Mesenchymal stem cell (in vitro differentiated cells and primary cell): ENCODE results near the gene CABP1. TPM values are rescaled to one million over a fixed set of nuclear protein-coding genes. Genes with fewer than 3 reads are reported as not detected.

ENCODE experiments used
- DNase-seq: peaks from one replicate; pipeline ENCODE4 v3.0.0-alpha.2; 2013
- H2AFZ ChIP-seq: one replicate; pipeline ENCODE4 v1.6.1; 2013; ENCODE audit warnings: low read depth, mild to moderate bottlenecking, control low read depth, inconsistent platforms, low read length, moderate library complexity
- H2AK5ac ChIP-seq: 2 replicates; pipeline ENCODE4 v1.6.1; 2013; ENCODE audit warnings: low read length, moderate library complexity, mild to moderate bottlenecking, inconsistent platforms; ENCODE audit not compliant: severe bottlenecking
- H2BK120ac ChIP-seq: one replicate; pipeline ENCODE4 v1.6.1; 2013; ENCODE audit warnings: low read depth, mild to moderate bottlenecking, inconsistent platforms, low read length, moderate library complexity
- H2BK12ac ChIP-seq, 2 experiments: one replicate each; pipeline ENCODE4 v1.6.1; 2013; ENCODE audit warnings: inconsistent platforms in 2 of 2, low read length in 2 of 2, mild to moderate bottlenecking in 2 of 2, moderate library complexity in 2 of 2, control low read depth in 1 of 2
- H2BK15ac ChIP-seq: one replicate; pipeline ENCODE4 v1.6.1; 2013; ENCODE audit warnings: mild to moderate bottlenecking, low read depth, inconsistent platforms; ENCODE audit not compliant: poor library complexity, severe bottlenecking
- H2BK5ac ChIP-seq: 2 replicates; pipeline ENCODE4 v1.6.1; 2013; ENCODE audit warnings: low read depth, mild to moderate bottlenecking, low read length, control low read depth, inconsistent platforms; ENCODE audit not compliant: poor library complexity, severe bottlenecking
- H3K14ac ChIP-seq, 2 experiments: one replicate each; pipeline ENCODE4 v1.6.1; 2013; ENCODE audit warnings: inconsistent platforms in 2 of 2, low read length in 2 of 2, control low read depth in 1 of 2, mild to moderate bottlenecking in 1 of 2, moderate library complexity in 1 of 2
- H3K18ac ChIP-seq, 2 experiments: one replicate each; pipeline ENCODE4 v1.6.1; 2013; ENCODE audit warnings: inconsistent platforms in 2 of 2, low read length in 2 of 2, control low read depth in 1 of 2, low read depth in 1 of 2, mild to moderate bottlenecking in 1 of 2
- H3K23ac ChIP-seq, 2 experiments: one replicate each; pipeline ENCODE4 v1.6.1; 2013; ENCODE audit warnings: inconsistent platforms in 2 of 2, low read length in 2 of 2, mild to moderate bottlenecking in 2 of 2, moderate library complexity in 2 of 2, control low read depth in 1 of 2
- H3K27ac ChIP-seq: 2 replicates; pipeline ENCODE4 v1.5.1; 2013; ENCODE audit warnings: mild to moderate bottlenecking, moderate library complexity, low read length, control low read depth, inconsistent platforms; ENCODE audit not compliant: poor library complexity, severe bottlenecking
- H3K27me3 ChIP-seq, 2 experiments: 2 replicates each; pipeline versions ENCODE4 v1.6.1 to v1.7.0; 2013; ENCODE audit warnings: low read length in 2 of 2, mild to moderate bottlenecking in 2 of 2, moderate library complexity in 2 of 2, control low read depth in 1 of 2, inconsistent platforms in 1 of 2; ENCODE audit not compliant: control insufficient read depth in 1 of 2, insufficient read depth in 1 of 2
- H3K36me3 ChIP-seq, 2 experiments: 2 replicates each; pipeline versions ENCODE4 v1.6.1 to v1.7.0; 2013; ENCODE audit warnings: low read length in 2 of 2, control low read depth in 1 of 2, inconsistent platforms in 1 of 2, low read depth in 1 of 2, mild to moderate bottlenecking in 1 of 2; ENCODE audit not compliant: insufficient read depth in 2 of 2, control insufficient read depth in 1 of 2
- H3K4ac ChIP-seq, 2 experiments: one replicate each; pipeline ENCODE4 v1.6.1; 2013; ENCODE audit warnings: inconsistent platforms in 2 of 2, low read length in 2 of 2, mild to moderate bottlenecking in 2 of 2, moderate library complexity in 2 of 2, control low read depth in 1 of 2, low read depth in 1 of 2
- H3K4me1 ChIP-seq: 2 replicates; pipeline ENCODE4 v1.6.1; 2013; ENCODE audit warnings: low read depth, low read length, control low read depth; ENCODE audit not compliant: control insufficient read depth, insufficient read depth
- H3K4me2 ChIP-seq: 2 replicates; pipeline ENCODE4 v1.6.1; 2013; ENCODE audit warnings: low read length, mild to moderate bottlenecking, inconsistent platforms; ENCODE audit not compliant: poor library complexity, severe bottlenecking
- H3K4me3 ChIP-seq, 2 experiments: 2 replicates each; pipeline versions ENCODE4 v1.5.1 to v1.7.0; 2013; ENCODE audit warnings: low read length in 2 of 2, mild to moderate bottlenecking in 2 of 2, control low read depth in 1 of 2, low read depth in 1 of 2; ENCODE audit not compliant: insufficient read depth in 1 of 2
- H3K79me1 ChIP-seq: replicated peaks from 2 replicates; pipeline ENCODE4 v1.6.1; 2013; ENCODE audit warnings: mild to moderate bottlenecking, control low read depth, low read length, inconsistent platforms; ENCODE audit not compliant: poor library complexity, severe bottlenecking
- H3K9ac ChIP-seq: 2 replicates; pipeline ENCODE4 v1.7.0; 2013; ENCODE audit warnings: mild to moderate bottlenecking, low read length, moderate library complexity
- H3K9me3 ChIP-seq: 2 replicates; pipeline ENCODE4 v1.7.0; 2013; ENCODE audit warnings: mild to moderate bottlenecking, low read length; ENCODE audit not compliant: control insufficient read depth
- H4K8ac ChIP-seq: one replicate; pipeline ENCODE4 v1.6.1; 2013; ENCODE audit warnings: inconsistent platforms, mild to moderate bottlenecking, low read length, moderate library complexity
- H4K91ac ChIP-seq: one replicate; pipeline ENCODE4 v1.6.1; 2013; ENCODE audit warnings: mild to moderate bottlenecking, low read length, inconsistent platforms
- WGBS: methylation state at CpG from one replicate; pipeline ENCODE4 v1.1.7; 2013; ENCODE audit warnings: mixed read lengths; 5-methylcytosine and 5-hydroxymethylcytosine counted together
- polyA plus RNA-seq, 2 experiments: library from polyadenylated mRNA; stranded (reverse); fragments of 200-250 nt; gene quantifications; one replicate each; pipeline ENCODE4 v1.2.3, GENCODE V29; 2013

The CABP1 gene
- polyA plus RNA-seq (2013, experiment 1 of 2) = not detected
- not detected for polyA plus RNA-seq (2013, experiment 2 of 2)

DNA sequence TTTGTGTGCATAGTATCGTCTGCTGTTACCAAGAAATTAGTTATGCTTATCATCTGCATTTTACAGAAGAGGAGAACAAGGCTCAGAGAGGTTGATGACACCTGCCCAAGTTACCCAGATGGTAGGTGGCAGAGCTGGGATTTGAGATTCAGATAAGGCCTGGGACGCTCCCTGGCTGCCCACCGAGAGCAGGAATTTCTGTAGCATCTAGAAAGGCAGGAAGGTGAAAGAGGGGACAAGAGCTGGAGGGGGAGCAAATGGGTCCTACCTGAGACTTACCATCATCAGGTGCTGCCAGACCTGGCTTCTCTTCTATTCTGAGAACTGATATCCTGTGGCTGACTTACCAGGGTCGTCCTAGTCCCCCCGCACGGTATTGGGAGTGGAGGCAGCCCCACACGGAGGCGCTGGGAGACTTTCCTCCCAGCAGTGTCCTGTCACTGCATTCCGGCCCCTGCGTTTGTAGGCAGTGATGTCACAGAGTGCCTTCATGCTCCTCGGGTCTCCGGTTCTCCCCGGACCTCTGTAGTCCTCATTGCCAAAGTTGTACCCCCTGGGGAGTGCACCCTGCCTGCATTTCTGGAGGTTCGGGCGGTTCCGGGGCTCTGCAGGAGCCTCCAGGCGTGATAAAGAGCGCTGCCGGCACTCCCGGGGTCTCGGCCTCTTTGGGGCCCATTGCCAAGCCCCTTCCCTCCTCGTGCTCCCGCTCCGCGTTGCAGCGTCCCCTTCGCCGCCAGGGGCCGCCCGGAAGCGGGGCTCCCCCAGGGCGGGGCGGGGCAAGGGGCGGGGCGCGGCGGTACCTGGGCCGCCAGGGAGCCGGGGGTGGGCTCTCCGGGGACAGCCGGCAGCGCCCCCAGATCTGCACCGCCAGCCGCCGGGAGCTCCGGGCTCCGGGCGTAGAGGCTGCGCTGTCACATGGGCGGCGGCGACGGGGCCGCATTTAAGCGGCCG, at the start of gene CABP1:
Gene CABP1 (plus strand): TSS at position 856 of the 951 bp plus-strand sequence. CDS start 60 bp downstream, at position 916.
- Histone ChIP-seq H3K14ac (no peak within 1 kb of the TSS), H3K4ac (no peak within 1 kb of the TSS), H3K18ac (no peak within 1 kb of the TSS), H2BK120ac (no peak within 1 kb of the TSS), H2BK15ac (no peak within 1 kb of the TSS), H2AK5ac (no peak within 1 kb of the TSS), H3K36me3 (no peaks in the 10 kb centered on the region), H2AFZ (no peak within 1 kb of the TSS), H4K8ac (no peak within 1 kb of the TSS), H3K4me1 (peaks cover 18% of the 10 kb centered on the region), H2BK12ac (no peak within 1 kb of the TSS), H3K9ac (no peak within 1 kb of the TSS), H3K4me2 (peak within 1 kb of the TSS; percentile 95), H3K4me3 (peak within 1 kb of the TSS; percentile 39 to 51), H2BK5ac (no peak within 1 kb of the TSS), H3K9me3 (no peaks in the 10 kb centered on the region), H3K23ac (peak within 1 kb of the TSS in 1 of 2 experiments; percentile 80), H3K27me3 (peaks cover 61 to 69% of the 10 kb centered on the region in 2 experiments), H4K91ac (no peak within 1 kb of the TSS), H3K79me1 (no peaks in the 10 kb centered on the region), H3K27ac (no peak within 1 kb of the TSS)
- 8% methylated on average over 29 of the region's 56 CpGs for WGBS
- no peak for DNase-seq

GRCh38 chr12:120590741-120591407, 49.6 kb upstream of the CABP1 start:
- no peak overlapping the region for H3K4me3 ChIP-seq
- no peak overlapping the region for H4K91ac ChIP-seq
- DNase-seq = no peak
- H3K27ac ChIP-seq = no peak overlapping the region
- no peaks in the 10 kb centered on the region for H3K79me1 ChIP-seq
- H2BK120ac ChIP-seq = no peak overlapping the region
- H3K4me1 ChIP-seq = no peaks in the 10 kb centered on the region
- no peak overlapping the region for H3K9ac ChIP-seq
- H2AFZ ChIP-seq = no peak overlapping the region
- no peak overlapping the region for H2BK15ac ChIP-seq
- peaks cover 13 to 22% of the 10 kb centered on the region in 2 experiments for H3K27me3 ChIP-seq
- no peak overlapping the region for H2AK5ac ChIP-seq
- no peak overlapping the region for H2BK12ac ChIP-seq
- H2BK5ac ChIP-seq = no peak overlapping the region
- H3K4me2 ChIP-seq = no peak overlapping the region
- H3K36me3 ChIP-seq = no peaks in the 10 kb centered on the region
- H3K9me3 ChIP-seq = no peaks in the 10 kb centered on the region
- 63% methylated on average over 6 of the region's 6 CpGs for WGBS
- H3K14ac ChIP-seq = no peak overlapping the region
- H3K23ac ChIP-seq = no peak overlapping the region
- no peak overlapping the region for H3K4ac ChIP-seq
- H3K18ac ChIP-seq = no peak overlapping the region
- no peak overlapping the region for H4K8ac ChIP-seq

DNA sequence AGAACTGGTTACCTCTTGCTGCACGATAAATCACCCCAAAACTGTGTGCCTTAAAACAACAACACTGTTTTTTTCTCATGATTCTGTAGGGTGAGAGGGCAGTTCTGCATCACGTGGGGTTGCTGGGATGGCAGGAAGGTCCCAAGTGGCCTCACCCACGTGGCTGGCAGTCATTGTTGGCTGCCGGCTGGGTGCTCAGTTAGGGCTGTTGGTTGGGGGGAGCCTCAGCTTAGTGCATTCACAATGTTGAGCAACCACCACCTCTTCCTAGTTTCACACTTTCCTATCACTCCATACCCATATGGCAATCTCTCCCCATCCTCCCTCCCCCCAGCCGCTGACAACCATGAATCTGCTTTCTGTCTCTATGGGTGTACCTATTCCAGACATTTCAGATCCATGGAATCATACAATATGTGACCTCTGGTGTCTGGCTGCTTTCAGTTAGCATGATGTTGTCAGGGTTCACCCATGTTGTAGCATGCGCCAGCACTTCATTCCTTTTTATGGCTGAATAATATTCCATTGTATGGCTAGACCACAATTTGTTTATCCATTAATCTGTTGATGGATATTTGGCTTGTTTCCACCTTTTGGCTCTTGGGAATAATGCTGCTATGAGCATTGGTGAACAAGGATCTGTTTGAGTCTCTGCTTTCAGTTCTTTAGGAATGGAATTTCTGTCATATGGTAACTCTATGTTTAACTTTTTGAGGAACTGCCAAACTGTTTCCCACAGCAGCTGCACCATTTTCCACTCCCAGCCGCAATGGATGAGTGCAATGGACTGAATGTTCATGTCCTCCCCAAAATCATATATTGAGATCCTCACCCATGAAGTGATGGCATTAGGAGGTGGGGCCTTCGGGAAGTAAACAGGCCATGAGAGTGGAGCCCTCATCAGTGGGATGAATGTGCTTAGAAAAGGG, 48.0 kb upstream of the CABP1 start:
- Histone ChIP-seq H4K91ac (no peak overlapping the region), H2BK12ac (no peak overlapping the region), H3K4me1 (no peaks in the 10 kb centered on the region), H2AFZ (no peak overlapping the region), H3K27ac (no peak overlapping the region), H3K9me3 (no peaks in the 10 kb centered on the region), H3K27me3 (peaks cover 6 to 30% of the 10 kb centered on the region in 2 experiments), H3K36me3 (no peaks in the 10 kb centered on the region), H3K4me3 (no peak overlapping the region), H2BK15ac (no peak overlapping the region), H3K4ac (no peak overlapping the region), H3K23ac (no peak overlapping the region), H4K8ac (no peak overlapping the region), H2BK120ac (no peak overlapping the region), H3K79me1 (no peaks in the 10 kb centered on the region), H3K9ac (no peak overlapping the region), H3K14ac (no peak overlapping the region), H2BK5ac (no peak overlapping the region), H2AK5ac (no peak overlapping the region), H3K18ac (no peak overlapping the region), H3K4me2 (no peak overlapping the region)
- 71% methylated on average over 7 of the region's 8 CpGs for WGBS
- DNase-seq = no peak
